ENCODE measurements around the gene SOX2.

The SOX2 gene

DNA sequence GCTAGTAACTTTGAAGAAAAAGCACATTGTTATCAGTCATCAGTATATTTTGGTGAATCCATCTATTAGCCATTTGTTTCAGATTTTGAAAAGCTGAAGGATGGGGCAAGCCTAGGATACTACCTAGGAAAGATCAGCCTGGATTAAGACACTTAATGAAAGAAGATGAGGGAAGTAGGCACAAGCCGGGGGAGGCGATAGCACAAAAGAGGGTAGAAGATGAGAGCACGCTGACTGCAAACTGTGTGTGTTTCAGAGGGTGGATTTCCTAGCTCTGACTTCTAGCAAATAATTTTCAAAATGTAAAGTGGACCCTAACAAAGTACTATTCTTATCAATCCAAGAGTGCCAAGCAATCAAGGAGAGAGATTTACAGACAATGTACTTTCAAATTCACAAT is 22.2 kb upstream of the SOX2 start:
- Histone ChIP-seq H4K8ac (ENCODE audit: low read length) (no peak overlapping the region), H3K4me2 (ENCODE audit: low read length, poor library complexity, severe bottlenecking) (no peak overlapping the region), H3K9me3 (ENCODE audit: control insufficient read depth, low read length) (no peaks in the 10 kb centered on the region), H4K91ac (ENCODE audit: low read length) (no peak overlapping the region), H3K14ac (ENCODE audit: low read length in 2 of 2) (no peak overlapping the region), H3K36me3 (ENCODE audit: control insufficient read depth in 1 of 2, insufficient read depth in 2 of 2, low read depth in 1 of 2, low read length in 2 of 2) (no peaks in the 10 kb centered on the region), H2AFZ (ENCODE audit: low read depth, low read length) (no peak overlapping the region), H3K27ac (ENCODE audit: low read length, poor library complexity, severe bottlenecking) (no peak overlapping the region), H3K23ac (ENCODE audit: low read length in 2 of 2) (no peak overlapping the region), H2BK5ac (ENCODE audit: low read depth, low read length, poor library complexity, severe bottlenecking) (no peak overlapping the region), H2AK5ac (ENCODE audit: low read length, severe bottlenecking) (no peak overlapping the region), H3K4me1 (ENCODE audit: control insufficient read depth, insufficient read depth, low read depth, low read length) (no peaks in the 10 kb centered on the region), H3K79me1 (replicated peaks; ENCODE audit: low read length, poor library complexity, severe bottlenecking) (no peaks in the 10 kb centered on the region), H2BK12ac (ENCODE audit: low read length in 2 of 2) (no peak overlapping the region), H3K4ac (ENCODE audit: low read depth in 1 of 2, low read length in 2 of 2) (no peak overlapping the region), H3K27me3 (ENCODE audit: control insufficient read depth in 1 of 2, insufficient read depth in 1 of 2, low read length in 2 of 2) (peaks cover 0 to 4% of the 10 kb centered on the region in 2 experiments), H3K18ac (ENCODE audit: low read depth in 1 of 2, low read length in 2 of 2) (no peak overlapping the region), H3K9ac (ENCODE audit: low read length) (no peak overlapping the region), H3K4me3 (ENCODE audit: insufficient read depth in 1 of 2, low read depth in 1 of 2, low read length in 2 of 2) (no peak overlapping the region), H2BK120ac (ENCODE audit: low read depth, low read length) (no peak overlapping the region), H2BK15ac (ENCODE audit: low read depth, poor library complexity, severe bottlenecking) (no peak overlapping the region)
- no peak for DNase-seq
- 77% methylated on average over 2 of the region's 3 CpGs for WGBS

- peaks cover 9% of the 10 kb centered on the region for H3K4me1 ChIP-seq (ENCODE audit: control insufficient read depth, insufficient read depth, low read depth, low read length)
- H3K4me2 ChIP-seq (ENCODE audit: low read length, poor library complexity, severe bottlenecking), result no peak overlapping the region
- no peak overlapping the region for H2BK12ac ChIP-seq (ENCODE audit: low read length in 2 of 2)
- H3K9ac ChIP-seq (ENCODE audit: low read length), result no peak overlapping the region
- no peak overlapping the region for H2BK15ac ChIP-seq (ENCODE audit: low read depth, poor library complexity, severe bottlenecking)
- H3K36me3 ChIP-seq (ENCODE audit: control insufficient read depth in 1 of 2, insufficient read depth in 2 of 2, low read depth in 1 of 2, low read length in 2 of 2), result no peaks in the 10 kb centered on the region
- WGBS, result 75% methylated on average over 2 of the region's 2 CpGs
- no peak overlapping the region for H3K14ac ChIP-seq (ENCODE audit: low read length in 2 of 2)
- no peak overlapping the region for H3K23ac ChIP-seq (ENCODE audit: low read length in 2 of 2)
- H3K27ac ChIP-seq (ENCODE audit: low read length, poor library complexity, severe bottlenecking), result no peak overlapping the region
- no peak for DNase-seq
- no peak overlapping the region for H3K18ac ChIP-seq (ENCODE audit: low read depth in 1 of 2, low read length in 2 of 2)
- peaks cover 1 to 14% of the 10 kb centered on the region in 2 experiments for H3K27me3 ChIP-seq (ENCODE audit: control insufficient read depth in 1 of 2, insufficient read depth in 1 of 2, low read length in 2 of 2)
- H4K8ac ChIP-seq (ENCODE audit: low read length), result no peak overlapping the region
- no peak overlapping the region for H2AK5ac ChIP-seq (ENCODE audit: low read length, severe bottlenecking)
- H3K4me3 ChIP-seq (ENCODE audit: insufficient read depth in 1 of 2, low read depth in 1 of 2, low read length in 2 of 2), result no peak overlapping the region
- H4K91ac ChIP-seq (ENCODE audit: low read length), result no peak overlapping the region
- H2AFZ ChIP-seq (ENCODE audit: low read depth, low read length), result no peak overlapping the region
- no peak overlapping the region for H2BK120ac ChIP-seq (ENCODE audit: low read depth, low read length)
- no peak overlapping the region for H2BK5ac ChIP-seq (ENCODE audit: low read depth, low read length, poor library complexity, severe bottlenecking)
- no peaks in the 10 kb centered on the region for H3K9me3 ChIP-seq (ENCODE audit: control insufficient read depth, low read length)
- H3K79me1 ChIP-seq (replicated peaks; ENCODE audit: low read length, poor library complexity, severe bottlenecking), result no peaks in the 10 kb centered on the region
- H3K4ac ChIP-seq (ENCODE audit: low read depth in 1 of 2, low read length in 2 of 2), result no peak overlapping the region
Observed at GRCh38 chr3:181690769-181691168, 21.0 kb upstream of the SOX2 start.

DNA sequence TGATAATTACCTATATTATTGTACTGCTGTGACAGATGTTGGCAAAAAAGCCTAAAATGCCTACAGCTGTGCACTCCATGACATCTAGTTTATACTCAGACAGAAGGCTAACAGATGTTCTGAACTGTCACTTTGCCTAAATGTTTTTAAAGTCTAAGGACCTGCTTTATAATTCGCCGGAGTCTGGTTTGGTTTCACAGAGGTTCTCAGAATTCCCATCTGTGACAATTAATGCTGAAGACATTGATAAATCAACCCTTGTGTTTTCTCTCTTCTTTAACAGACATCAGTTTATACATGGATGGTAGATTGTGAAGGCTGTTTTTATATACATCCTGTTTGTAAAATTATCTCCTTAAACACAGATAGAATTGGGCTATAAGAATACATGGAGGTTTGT is 19.8 kb upstream of the SOX2 start:
- Histone ChIP-seq H3K27me3 (ENCODE audit: control insufficient read depth in 1 of 2, insufficient read depth in 1 of 2, low read length in 2 of 2) (peaks cover 12 to 24% of the 10 kb centered on the region in 2 experiments), H3K79me1 (replicated peaks; ENCODE audit: low read length, poor library complexity, severe bottlenecking) (no peaks in the 10 kb centered on the region), H3K4me1 (ENCODE audit: control insufficient read depth, insufficient read depth, low read depth, low read length) (peaks cover 12% of the 10 kb centered on the region), H2BK15ac (ENCODE audit: low read depth, poor library complexity, severe bottlenecking) (no peak overlapping the region), H4K8ac (ENCODE audit: low read length) (no peak overlapping the region), H3K9ac (ENCODE audit: low read length) (no peak overlapping the region), H4K91ac (ENCODE audit: low read length) (no peak overlapping the region), H3K36me3 (ENCODE audit: control insufficient read depth in 1 of 2, insufficient read depth in 2 of 2, low read depth in 1 of 2, low read length in 2 of 2) (no peaks in the 10 kb centered on the region), H3K23ac (ENCODE audit: low read length in 2 of 2) (no peak overlapping the region), H3K14ac (ENCODE audit: low read length in 2 of 2) (no peak overlapping the region), H3K18ac (ENCODE audit: low read depth in 1 of 2, low read length in 2 of 2) (no peak overlapping the region), H2BK12ac (ENCODE audit: low read length in 2 of 2) (no peak overlapping the region), H3K4me3 (ENCODE audit: insufficient read depth in 1 of 2, low read depth in 1 of 2, low read length in 2 of 2) (no peak overlapping the region), H2AFZ (ENCODE audit: low read depth, low read length) (no peak overlapping the region), H2BK120ac (ENCODE audit: low read depth, low read length) (no peak overlapping the region), H3K4ac (ENCODE audit: low read depth in 1 of 2, low read length in 2 of 2) (no peak overlapping the region), H3K4me2 (ENCODE audit: low read length, poor library complexity, severe bottlenecking) (no peak overlapping the region), H3K27ac (ENCODE audit: low read length, poor library complexity, severe bottlenecking) (no peak overlapping the region), H2BK5ac (ENCODE audit: low read depth, low read length, poor library complexity, severe bottlenecking) (no peak overlapping the region), H2AK5ac (ENCODE audit: low read length, severe bottlenecking) (no peak overlapping the region), H3K9me3 (ENCODE audit: control insufficient read depth, low read length) (no peaks in the 10 kb centered on the region)
- 86% methylated on average over 2 of the region's 2 CpGs for WGBS
- no peak for DNase-seq

DNA sequence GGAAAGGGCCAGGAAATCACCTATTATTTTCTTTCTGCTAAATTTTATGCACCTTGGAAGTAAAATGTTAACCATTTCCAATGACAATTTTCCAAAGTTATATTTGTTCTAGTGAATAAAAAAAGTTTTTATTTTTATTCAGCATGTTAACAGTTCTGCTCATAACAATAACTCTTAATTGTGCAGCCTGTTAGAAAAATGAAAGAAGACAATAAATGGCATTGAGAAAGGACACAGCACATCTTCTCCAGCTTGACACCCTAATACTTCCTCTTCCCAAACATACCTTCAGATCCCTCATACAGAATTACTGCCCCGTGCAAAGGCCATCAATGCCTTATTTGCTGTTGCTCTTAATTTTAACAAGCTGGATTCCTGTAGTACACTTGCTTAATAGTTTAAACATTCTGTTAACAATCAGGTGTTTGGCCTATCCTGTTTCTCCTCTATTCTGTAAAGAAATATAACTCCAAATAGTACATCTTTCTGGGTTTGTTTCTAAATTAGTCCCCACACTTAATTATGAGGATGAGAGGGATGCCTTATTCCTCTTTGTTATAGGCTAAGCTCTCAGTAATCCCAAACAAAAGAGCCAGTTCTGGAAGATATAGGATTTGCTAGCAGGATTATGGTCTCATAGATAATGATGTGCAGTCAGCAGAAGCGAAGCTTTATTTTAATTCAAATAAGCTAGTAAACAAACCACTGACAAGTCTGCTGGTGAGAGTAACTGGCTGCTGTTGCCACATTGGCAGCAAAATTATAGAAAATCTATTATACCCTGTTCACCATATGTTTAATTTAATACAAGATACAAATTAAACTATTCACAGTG is 19.2 kb upstream of the SOX2 start:
- WGBS, result no CpG with 5 or more reads among the region's 2 CpGs
- peaks cover 19 to 30% of the 10 kb centered on the region in 2 experiments for H3K27me3 ChIP-seq (ENCODE audit: control insufficient read depth in 1 of 2, insufficient read depth in 1 of 2, low read length in 2 of 2)
- H3K4me2 ChIP-seq (ENCODE audit: low read length, poor library complexity, severe bottlenecking), result no peak overlapping the region
- no peak overlapping the region for H3K4ac ChIP-seq (ENCODE audit: low read depth in 1 of 2, low read length in 2 of 2)
- no peak overlapping the region for H2BK120ac ChIP-seq (ENCODE audit: low read depth, low read length)
- H3K4me1 ChIP-seq (ENCODE audit: control insufficient read depth, insufficient read depth, low read depth, low read length), result peaks cover 12% of the 10 kb centered on the region
- DNase-seq, result no peak
- no peak overlapping the region for H3K18ac ChIP-seq (ENCODE audit: low read depth in 1 of 2, low read length in 2 of 2)
- no peak overlapping the region for H3K14ac ChIP-seq (ENCODE audit: low read length in 2 of 2)
- H2BK5ac ChIP-seq (ENCODE audit: low read depth, low read length, poor library complexity, severe bottlenecking), result no peak overlapping the region
- no peak overlapping the region for H2BK12ac ChIP-seq (ENCODE audit: low read length in 2 of 2)
- no peaks in the 10 kb centered on the region for H3K9me3 ChIP-seq (ENCODE audit: control insufficient read depth, low read length)
- no peaks in the 10 kb centered on the region for H3K36me3 ChIP-seq (ENCODE audit: control insufficient read depth in 1 of 2, insufficient read depth in 2 of 2, low read depth in 1 of 2, low read length in 2 of 2)
- no peak overlapping the region for H4K91ac ChIP-seq (ENCODE audit: low read length)
- H3K79me1 ChIP-seq (replicated peaks; ENCODE audit: low read length, poor library complexity, severe bottlenecking), result no peaks in the 10 kb centered on the region
- H2BK15ac ChIP-seq (ENCODE audit: low read depth, poor library complexity, severe bottlenecking), result no peak overlapping the region
- no peak overlapping the region for H3K27ac ChIP-seq (ENCODE audit: low read length, poor library complexity, severe bottlenecking)
- H3K9ac ChIP-seq (ENCODE audit: low read length), result no peak overlapping the region
- no peak overlapping the region for H2AK5ac ChIP-seq (ENCODE audit: low read length, severe bottlenecking)
- H3K23ac ChIP-seq (ENCODE audit: low read length in 2 of 2), result no peak overlapping the region
- no peak overlapping the region for H3K4me3 ChIP-seq (ENCODE audit: insufficient read depth in 1 of 2, low read depth in 1 of 2, low read length in 2 of 2)
- no peak overlapping the region for H2AFZ ChIP-seq (ENCODE audit: low read depth, low read length)
- H4K8ac ChIP-seq (ENCODE audit: low read length), result no peak overlapping the region

All from mesenchymal stem cell (in vitro differentiated cells and primary cell).